GM13976 (cell line): ENCODE results near the gene C2orf49.
"Not testable (repeated sequence)": the region's sequence is repeated elsewhere in the genome, so short reads cannot be mapped to it uniquely, and the experiment has no call there.

Source experiments
- DNase-seq: peaks from one replicate; pipeline ENCODE4 v3.0.0; 2012; ENCODE audit warnings: low spot score
- CTCF ChIP-seq: IDR thresholded peaks from 2 replicates; pipeline ENCODE4 v1.5.1; 2012; ENCODE audit warnings: borderline replicate concordance, mild to moderate bottlenecking; ENCODE audit not compliant: insufficient read depth; ENCODE audit errors: extremely low read depth, missing control alignments, control extremely low read depth
- in situ Hi-C: fragments of 300-500 bp; cut with MboI; formaldehyde crosslinking; loops from one replicate; pipeline ENCODE4 v1.12.0; 2022; ENCODE audit warnings: low sequenced_read_pairs, mixed read lengths, inconsistent platforms; ENCODE audit not compliant: unreplicated experiment

Gene C2orf49

GRCh38 chr2:105325389-105325963, 11.9 kb upstream of the C2orf49 start:
- no peak for DNase-seq
- no peak for TF ChIP-seq CTCF
- in situ Hi-C loops = no loop called here

- in situ Hi-C loops, DNase-seq: not testable (repeated sequence)
Measured at GRCh38 chr2:105327271-105327670, 10.1 kb upstream of the C2orf49 start.

GRCh38 chr2:105327690-105328089, 9.7 kb upstream of the C2orf49 start:
- TF ChIP-seq CTCF = no peak
- in situ Hi-C loops = no loop called here
- no peak for DNase-seq

GRCh38 chr2:105328281-105329196, 8.8 kb upstream of the C2orf49 start:
- DNase-seq = peak; percentile 40
- in situ Hi-C loops = no loop called here
- no peak for TF ChIP-seq CTCF

GRCh38 chr2:105329197-105329554, 8.2 kb upstream of the C2orf49 start:
- in situ Hi-C loops = no loop called here
- no peak for TF ChIP-seq CTCF
- peak; percentile 38 for DNase-seq

- peak; percentile 84 for DNase-seq
- in situ Hi-C loops = no loop called here
- TF ChIP-seq CTCF = no peak
Measured at GRCh38 chr2:105329561-105330495, 7.5 kb upstream of the C2orf49 start, which contains the start of gene TGFBRAP1. Gene TGFBRAP1 (minus strand): TSS chr2:105329735. CDS start chr2:105308301, 21,434 bp downstream.
